HG02678 (cell line): ENCODE results near the gene SMYD4.
"Not testable (repeated sequence)": the region's sequence is repeated elsewhere in the genome, so short reads cannot be mapped to it uniquely, and the experiment has no call there.

Source experiments
- ATAC-seq: cut with Tn5 transposase; IDR thresholded peaks from one replicate; pipeline ENCODE4 v1.9.1; 2021; ENCODE audit warnings: mild to moderate bottlenecking, moderate library complexity; ENCODE audit not compliant: unreplicated experiment

SMYD4 gene

DNA sequence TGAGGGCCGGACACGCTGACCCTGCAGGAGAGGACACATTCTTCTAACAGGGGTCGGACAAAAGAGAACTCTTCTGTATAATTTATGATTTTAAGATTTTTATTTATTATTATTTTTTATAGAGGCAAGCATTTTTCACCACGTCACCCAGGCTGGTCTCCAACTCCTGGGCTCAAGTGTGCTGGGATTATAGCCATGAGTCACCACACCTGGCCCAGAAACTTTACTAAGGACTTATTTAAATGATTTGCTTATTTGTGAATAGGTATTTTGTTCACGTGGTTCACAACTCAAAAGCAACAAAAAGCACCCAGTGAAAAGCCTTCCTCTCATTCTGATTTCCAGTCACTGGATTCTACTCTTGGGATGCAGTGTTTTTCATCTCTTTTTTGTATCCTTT lies 70.2 kb downstream of the SMYD4 start:
- no peak for ATAC-seq

- ATAC-seq = no peak
Observed at GRCh38 chr17:1758807-1759206, 70.9 kb downstream of the SMYD4 start.

DNA sequence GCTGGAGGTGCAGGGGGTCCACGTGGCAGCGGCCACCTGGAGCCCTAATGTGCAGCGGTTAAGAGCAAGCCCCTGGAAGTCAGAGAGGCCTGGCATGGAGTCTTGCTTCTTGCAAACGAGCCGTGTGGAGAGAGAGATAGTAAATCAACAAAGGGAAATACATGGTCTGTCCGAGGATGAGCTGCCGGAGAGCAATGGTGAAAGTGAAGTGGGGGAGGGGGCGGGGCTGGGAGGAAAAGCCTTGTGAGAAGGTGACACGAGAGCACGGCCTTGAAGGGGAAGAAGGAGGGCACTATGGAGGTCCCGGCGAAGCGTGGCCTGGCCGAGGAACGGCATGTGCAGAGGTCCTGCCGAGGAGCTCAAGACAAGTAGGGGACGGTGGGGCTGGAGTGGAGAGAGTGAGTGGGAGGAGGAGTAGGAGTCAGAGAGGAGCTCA lies 73.9 kb downstream of the SMYD4 start:
- ATAC-seq = no peak

DNA sequence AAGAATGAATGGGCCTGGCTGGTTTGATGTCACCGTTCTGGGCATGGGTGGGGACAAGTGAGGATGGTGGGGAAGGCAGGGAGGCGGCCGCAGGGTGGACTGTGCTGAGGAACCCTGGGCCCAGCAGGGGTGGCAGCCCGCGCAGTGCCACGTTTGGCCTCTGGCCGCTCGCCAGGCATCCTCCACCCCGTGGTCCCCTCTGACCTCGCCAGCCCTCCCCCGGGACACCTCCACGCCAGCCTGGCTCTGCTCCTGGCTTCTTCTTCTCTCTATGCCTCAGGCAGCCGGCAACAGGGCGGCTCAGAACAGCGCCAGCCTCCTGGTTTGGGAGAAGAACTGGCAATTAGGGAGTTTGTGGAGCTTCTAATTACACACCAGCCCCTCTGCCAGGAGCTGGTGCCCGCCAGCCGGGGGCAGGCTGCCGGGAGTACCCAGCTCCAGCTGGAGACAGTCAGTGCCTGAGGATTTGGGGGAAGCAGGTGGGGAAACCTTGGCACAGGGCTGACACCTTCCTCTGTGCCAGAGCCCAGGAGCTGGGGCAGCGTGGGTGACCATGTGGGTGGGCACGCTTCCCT lies 74.4 kb downstream of the SMYD4 start:
- ATAC-seq = no peak

- no peak for ATAC-seq
Observed at GRCh38 chr17:1754430-1755112, 75.1 kb downstream of the SMYD4 start.

GRCh38 chr17:1753767-1754429 lies 75.8 kb downstream of the SMYD4 start:
- ATAC-seq = no peak

DNA sequence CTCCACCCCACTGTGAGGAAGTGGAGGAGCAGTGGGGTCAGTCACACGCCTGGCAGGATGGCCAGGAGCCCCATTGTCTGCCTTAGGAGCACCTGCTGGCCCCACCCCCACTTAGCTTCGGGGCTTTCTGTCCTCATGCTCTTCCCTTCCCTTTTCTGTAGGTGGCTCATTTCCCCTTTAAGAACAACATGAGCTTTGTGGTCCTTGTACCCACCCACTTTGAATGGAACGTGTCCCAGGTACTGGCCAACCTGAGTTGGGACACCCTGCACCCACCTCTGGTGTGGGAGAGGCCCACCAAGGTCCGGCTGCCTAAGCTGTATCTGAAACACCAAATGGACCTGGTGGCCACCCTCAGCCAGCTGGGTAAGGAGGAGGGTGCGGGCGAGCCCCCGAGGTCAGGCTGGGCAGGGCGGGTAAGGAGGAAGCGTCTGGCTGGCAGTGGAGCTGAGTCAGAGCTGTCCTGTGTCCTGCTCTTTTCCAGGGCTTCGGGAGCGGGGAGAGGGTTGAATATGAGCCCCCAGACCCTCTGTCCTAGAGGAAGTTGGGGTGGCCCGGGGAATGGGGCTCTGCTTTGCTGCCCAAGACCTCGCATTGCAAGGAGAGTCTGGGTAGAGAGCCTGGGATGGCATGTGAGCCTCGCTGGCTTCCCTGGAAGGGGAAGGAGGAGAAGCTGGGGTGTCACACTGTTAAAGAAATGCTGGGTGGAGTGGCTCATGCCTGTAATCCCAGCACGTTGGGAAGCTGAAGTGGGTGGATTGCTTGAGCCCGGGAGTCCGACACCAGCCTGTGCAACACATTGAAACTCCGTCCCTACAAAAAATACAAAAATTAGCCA lies 77.1 kb downstream of the SMYD4 start:
- ATAC-seq = no peak

DNA sequence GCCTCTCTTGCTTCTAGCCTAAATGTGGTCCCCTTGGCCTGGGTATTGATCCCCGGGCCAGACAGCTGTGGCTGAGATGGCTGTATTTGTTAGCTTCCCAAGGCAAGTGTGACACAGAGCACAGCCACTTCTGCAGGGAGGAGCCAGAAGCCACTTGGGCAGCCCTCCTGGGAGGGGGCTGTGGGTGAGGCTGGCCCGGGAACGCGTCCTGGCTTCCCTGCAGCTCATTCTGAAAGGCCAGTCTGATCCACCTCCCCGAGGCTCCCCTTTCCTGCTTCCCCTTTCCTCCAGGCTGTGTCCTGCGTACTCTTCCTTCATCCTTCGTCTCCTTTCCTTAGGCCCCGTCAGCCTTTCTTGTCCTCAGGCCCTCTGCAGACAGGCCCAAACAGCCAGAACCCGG lies 79.1 kb downstream of the SMYD4 start:
- ATAC-seq = no peak

DNA sequence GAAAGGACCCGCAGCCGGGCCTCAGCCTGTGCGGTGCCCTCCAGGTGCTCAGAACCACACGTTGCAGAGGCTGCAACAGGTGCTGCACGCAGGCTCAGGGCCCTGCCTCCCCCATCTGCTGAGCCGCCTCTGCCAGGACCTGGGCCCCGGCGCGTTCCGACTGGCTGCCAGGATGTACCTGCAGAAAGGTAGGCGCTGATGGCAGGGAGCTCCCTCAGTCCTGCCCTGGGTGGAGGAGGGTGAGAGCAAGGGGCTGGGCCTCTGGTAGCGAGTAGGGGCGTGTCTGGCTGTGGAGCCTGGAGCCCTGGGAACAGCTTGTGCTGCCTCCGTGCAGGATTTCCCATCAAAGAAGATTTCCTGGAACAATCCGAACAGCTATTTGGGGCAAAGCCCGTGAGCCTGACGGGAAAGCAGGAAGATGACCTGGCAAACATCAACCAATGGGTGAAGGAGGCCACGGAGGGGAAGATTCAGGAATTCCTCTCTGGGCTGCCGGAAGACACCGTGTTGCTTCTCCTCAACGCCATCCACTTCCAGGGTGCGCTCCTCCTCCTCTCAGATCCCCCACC lies 82.6 kb downstream of the SMYD4 start:
- no peak for ATAC-seq

- no peak for ATAC-seq
Observed at GRCh38 chr17:1745513-1746020, 84.1 kb downstream of the SMYD4 start.

DNA sequence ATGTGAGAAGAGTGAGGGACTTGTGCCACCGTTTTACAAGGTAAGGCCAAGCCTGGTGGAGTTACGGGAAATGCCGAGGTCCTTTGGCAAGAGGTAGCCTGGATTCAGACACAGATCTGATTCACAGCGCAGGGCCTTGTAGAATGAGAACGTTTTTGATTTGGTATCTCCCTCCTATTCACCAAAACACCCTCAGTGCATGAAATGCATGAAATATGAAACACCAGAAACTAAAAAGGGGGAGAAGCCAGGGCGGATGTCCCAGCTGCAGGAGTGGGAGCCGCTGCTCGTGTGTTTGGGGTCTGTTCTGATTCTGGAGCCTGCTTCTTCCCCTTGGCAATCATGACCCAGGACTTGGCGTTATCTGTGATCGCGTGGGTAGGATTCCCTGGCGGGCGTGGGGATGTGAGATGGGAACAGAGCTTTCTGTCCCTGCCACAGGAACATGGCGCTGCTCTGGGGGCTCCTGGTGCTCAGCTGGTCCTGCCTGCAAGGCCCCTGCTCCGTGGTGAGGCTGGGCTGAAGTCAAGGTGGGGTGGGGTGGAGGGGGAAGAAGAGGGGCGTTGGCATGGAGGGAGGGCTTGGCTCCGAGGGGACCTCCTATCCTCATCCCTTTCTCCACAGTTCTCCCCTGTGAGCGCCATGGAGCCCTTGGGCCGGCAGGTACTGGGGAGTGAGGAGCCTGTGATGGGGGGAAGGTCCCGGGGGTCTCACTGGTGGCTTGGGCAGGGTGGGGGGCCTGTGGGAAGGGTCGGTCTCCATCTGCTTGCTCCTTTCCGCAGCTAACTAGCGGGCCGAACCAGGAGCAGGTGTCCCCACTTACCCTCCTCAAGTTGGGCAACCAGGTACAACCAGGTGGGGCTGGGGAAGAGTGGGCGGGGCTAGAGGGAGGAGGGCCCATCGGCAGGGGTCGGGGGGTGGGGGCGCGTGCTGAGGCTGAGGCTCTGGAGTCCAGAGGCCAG lies 84.9 kb downstream of the SMYD4 start:
- no peak for ATAC-seq

DNA sequence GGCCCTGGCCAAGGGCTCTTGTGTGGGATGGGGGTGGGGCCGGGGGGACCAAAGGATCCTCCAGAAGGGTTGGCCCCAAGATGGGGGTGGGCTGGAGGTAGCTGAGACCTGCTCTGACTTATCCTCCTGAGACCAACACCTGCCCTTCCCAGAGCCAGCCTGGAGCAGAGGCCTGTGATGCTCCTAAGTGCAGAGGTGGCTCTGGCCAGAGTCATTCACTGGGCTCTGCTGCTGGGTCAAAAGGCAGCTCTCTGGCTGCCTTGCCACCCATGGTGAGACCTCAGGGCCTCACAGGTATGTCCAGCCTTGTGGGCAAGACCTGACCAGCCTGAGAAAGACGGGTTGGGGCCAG lies 86.6 kb downstream of the SMYD4 start:
- no peak for ATAC-seq

DNA sequence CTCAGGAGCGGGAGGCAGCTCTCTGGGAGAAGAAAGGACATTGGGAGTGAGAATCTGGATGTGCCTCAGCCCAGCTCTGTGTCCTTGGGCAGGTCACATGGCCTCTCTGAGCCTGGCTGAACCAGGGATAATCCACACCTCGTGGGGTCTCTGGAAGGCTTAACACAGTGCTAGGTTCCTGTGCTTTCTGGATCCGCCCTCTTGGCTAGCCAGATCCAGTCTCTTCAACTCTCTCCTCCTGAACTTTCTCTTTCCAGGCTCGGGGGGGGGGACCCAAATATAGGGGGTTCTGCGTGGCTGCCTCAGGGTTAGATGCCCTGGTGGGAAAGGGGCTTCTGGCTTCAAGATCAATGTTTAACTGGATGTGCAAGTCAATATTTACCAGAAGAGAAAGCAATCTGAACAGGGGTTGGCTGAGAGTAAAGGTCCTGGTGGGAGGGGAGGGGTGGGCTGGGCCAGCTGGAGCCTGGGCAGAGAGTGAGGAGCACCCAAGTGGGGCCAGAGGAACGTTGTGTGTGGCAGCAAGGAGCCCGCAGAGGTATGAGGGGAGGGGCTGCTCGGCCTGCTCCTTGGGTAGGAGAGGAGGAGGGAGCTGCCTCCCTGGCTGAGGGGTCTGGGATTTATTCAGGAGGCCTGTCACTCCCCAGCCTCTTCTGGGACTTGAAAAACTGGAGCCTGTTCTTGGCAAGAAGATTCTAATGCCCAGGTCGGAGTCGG lies 87.2 kb downstream of the SMYD4 start, which contains the start of gene SERPINF2:
SERPINF2 (plus strand) TSS at position 501 of the 717 bp plus-strand sequence. CDS start 2,125 bp downstream, outside the sequence.
- ATAC-seq = no peak

GRCh38 chr17:1741899-1742298 lies 87.8 kb downstream of the SMYD4 start:
- not testable (repeated sequence) for ATAC-seq

DNA sequence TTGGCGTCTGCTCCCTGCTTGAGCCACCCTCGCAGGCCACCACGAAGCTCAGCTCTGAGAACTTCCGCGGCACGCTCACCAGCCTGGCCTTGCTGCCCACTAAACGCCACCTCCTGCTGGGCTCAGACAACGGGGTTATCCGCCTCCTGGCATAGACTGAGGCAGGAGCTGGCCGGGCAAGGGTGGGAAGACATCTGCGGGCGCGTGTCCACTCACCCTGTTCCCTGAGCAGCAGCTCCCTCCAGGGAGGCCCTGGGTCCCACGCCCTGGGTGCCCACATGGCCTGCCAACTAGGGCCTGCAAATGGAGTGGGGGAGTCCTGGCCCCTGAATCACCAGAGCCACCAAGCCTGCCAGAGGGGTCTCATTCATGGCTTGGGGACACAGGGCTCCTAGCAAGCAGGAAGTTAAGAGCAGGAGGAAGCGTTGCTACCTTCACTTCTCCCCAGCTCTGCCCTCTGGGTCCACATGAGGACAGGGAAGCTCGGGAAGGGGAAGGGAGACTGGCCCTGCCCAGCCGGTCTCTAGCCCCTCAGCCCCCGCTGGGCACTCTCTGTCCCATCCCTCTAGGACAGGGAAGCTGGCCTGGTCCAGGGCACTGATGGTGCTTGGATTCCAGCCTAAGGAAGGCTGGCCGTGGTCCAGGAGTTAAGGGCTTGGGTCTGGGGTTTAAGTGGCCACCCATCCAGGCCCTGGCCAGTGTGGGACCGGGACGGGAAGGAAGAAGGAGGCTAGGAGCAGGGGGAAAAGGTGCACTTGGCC lies 92.0 kb downstream of the SMYD4 start:
- ATAC-seq = no peak

DNA sequence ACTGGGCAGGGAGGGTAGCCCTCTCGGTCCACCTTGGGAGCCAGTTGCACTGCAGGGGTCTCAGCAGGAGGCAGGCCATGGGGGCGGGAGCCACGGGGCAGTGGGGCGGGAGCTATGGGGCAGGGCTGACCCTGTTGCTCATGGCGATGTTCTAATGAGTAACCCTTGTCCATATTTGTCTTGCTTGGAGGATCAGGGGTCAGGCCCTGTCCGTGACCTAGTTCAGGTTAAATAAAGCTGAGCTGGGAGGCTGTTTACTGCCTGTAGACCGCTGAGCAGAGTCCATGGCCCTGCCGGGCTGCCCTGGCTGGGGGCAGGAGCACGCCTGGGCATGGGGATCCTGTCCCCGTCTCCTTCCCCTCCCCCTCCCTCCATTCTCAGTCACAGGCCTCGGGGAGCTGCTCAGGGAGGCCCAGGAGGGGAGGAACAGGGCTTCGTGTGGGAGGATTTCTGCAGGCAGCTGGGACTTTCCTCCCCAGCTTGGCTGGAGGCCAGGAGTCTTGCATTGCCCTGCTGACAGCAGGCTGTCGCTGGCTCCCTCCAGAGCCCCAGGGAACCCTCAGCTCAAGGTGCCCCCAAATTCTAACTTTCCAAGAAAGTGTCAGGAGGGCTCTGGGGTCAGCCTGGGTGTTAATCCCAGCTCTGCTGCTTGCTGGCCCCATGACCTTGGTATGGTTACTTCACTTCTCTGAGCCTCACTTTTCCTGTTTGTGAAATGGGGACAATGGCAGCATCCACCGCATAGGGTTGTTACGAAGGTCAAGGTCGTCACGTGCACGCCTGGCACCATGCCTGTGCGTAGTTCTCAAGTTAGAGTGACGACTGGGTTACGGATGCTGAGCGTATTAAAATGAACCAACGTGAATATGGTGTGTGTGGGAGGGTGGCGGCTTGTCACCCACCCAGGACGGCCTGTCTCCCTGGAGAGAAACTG lies 93.1 kb downstream of the SMYD4 start:
- no peak for ATAC-seq

DNA sequence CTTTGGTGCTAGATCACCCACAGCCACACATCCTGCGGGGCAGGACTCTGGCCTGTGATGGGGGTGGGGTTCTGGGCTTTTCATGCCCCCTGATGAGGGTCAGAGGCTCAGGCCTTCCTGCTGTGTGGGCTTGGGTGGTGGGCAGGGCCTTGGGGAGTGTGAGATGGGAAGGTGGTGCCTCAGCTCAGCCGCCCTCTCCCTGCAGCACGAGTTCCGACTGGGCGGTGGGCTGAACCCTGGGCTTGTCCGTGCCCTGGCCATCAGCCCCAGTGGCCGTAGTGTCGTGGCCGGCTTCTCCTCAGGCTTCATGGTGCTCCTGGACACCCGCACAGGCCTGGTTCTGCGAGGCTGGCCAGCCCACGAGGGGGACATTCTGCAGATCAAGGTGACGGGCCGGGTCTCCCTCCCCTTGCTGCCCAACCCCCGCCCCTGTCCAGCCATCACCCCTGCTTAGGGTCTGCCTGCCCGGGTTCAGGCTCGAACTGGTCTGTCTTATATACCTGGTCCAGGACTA lies 93.8 kb downstream of the SMYD4 start:
- no peak for ATAC-seq
